K562 (cell line): ENCODE data around the gene ZNF462. TPM values are rescaled to one million over a fixed set of nuclear protein-coding genes. Genes with fewer than 3 reads are reported as not detected.

Experiments
- ATAC-seq: fragments of 200-7000 bp; cut with Tn5 transposase; 3 replicates; pipeline ENCODE4 v1.9.1; 2020; ENCODE audit warnings: moderate library complexity
- BruUV-seq: library from RNA; stranded (reverse); fragments of 400-500 nt; replicated peaks from 2 replicates; lab custom pipeline; 2021; lab: Mats Ljungman, UMichigan
- CTCF ChIA-PET: fragments of 300-600 bp; formaldehyde crosslinking; extraction: SDS; loops from one replicate; lab custom pipeline; 2021; ENCODE audit warnings: low intra/inter-chr PET ratio; lab: Yijun Ruan, JAX
- POLR2A ChIA-PET: fragments of 300-600, 350-650 bp; sonication (Branson Sonifier 250); formaldehyde crosslinking; extraction: SDS; loops from one replicate; lab custom pipeline; 2021; ENCODE audit warnings: antibody characterized with exemption, inconsistent platforms; lab: Yijun Ruan, JAX
- DNase-seq, 4 experiments: peaks; one replicate each; pipeline versions ENCODE4 v3.0.0 to v3.0.0-alpha.2; 2011 to 2018; ENCODE audit warnings: low spot score in 3 of 4, mixed read lengths in 3 of 4; ENCODE audit errors: extremely low read depth in 1 of 4
- FAIRE-seq: peaks from 2 replicates; lab custom pipeline; 2011; peaks lifted over from hg19 to GRCh38; lab: Jason Lieb, UNC
- H2AFZ ChIP-seq: 2 replicates; pipeline ENCODE4 v1.6.0; 2011; ENCODE audit warnings: low read depth, low read length, control low read depth, inconsistent platforms
- H3K27ac ChIP-seq: fragments of 200-600 bp; 3 replicates; pipeline ENCODE4 v1.8.0; 2011; ENCODE audit warnings: low read depth, mild to moderate bottlenecking, control low read depth, inconsistent platforms, low read length, moderate library complexity, mixed read lengths; ENCODE audit errors: extremely low read depth
- H3K27me3 ChIP-seq, 2 experiments: fragments of 300-600 bp in 1 of 2; 2 replicates in 1 of 2; 3 replicates in 1 of 2; pipeline versions ENCODE4 v1.6.0 to v1.8.0; 2011; ENCODE audit warnings: inconsistent platforms in 2 of 2, low read length in 2 of 2, mild to moderate bottlenecking in 1 of 2, mixed read lengths in 1 of 2, moderate library complexity in 1 of 2; ENCODE audit not compliant: control insufficient read depth in 2 of 2, insufficient read depth in 2 of 2
- H3K36me3 ChIP-seq: fragments of 300-600 bp; 3 replicates; pipeline ENCODE4 v1.8.0; 2011; ENCODE audit warnings: mild to moderate bottlenecking, low read length, inconsistent platforms; ENCODE audit not compliant: control insufficient read depth, insufficient read depth
- H3K4me1 ChIP-seq, 2 experiments: fragments of 200-600 bp in 1 of 2; replicated peaks in 1 of 2; 2 replicates in 1 of 2; 3 replicates in 1 of 2; pipeline versions ENCODE4 v1.5.1 to v1.8.0; 2011; ENCODE audit warnings: inconsistent platforms in 2 of 2, low read length in 2 of 2, mild to moderate bottlenecking in 1 of 2, mixed read lengths in 1 of 2, moderate library complexity in 1 of 2; ENCODE audit not compliant: control insufficient read depth in 2 of 2, insufficient read depth in 2 of 2
- H3K4me2 ChIP-seq: 2 replicates; pipeline ENCODE4 v1.6.1; 2011; ENCODE audit warnings: low read length, control low read depth, inconsistent platforms, mixed read lengths; ENCODE audit not compliant: insufficient read depth
- H3K4me3 ChIP-seq: fragments of 200-600 bp; sonication (generic), shearing (Covaris generic); 2 replicates; pipeline ENCODE4 v1.5.1; 2016; ENCODE audit warnings: control low read depth, inconsistent platforms
- H3K79me2 ChIP-seq: fragments of 200-600 bp; 3 replicates; pipeline ENCODE4 v1.8.0; 2011; ENCODE audit warnings: low read length, inconsistent platforms; ENCODE audit not compliant: control insufficient read depth, insufficient read depth
- H3K9ac ChIP-seq, 2 experiments: 2 replicates each; pipeline versions ENCODE4 v1.6.0 to v1.6.1; 2011; ENCODE audit warnings: low read depth in 2 of 2, low read length in 2 of 2, control low read depth in 1 of 2, inconsistent platforms in 1 of 2, mild to moderate bottlenecking in 1 of 2, mixed read lengths in 1 of 2; ENCODE audit not compliant: insufficient read depth in 1 of 2
- H3K9me1 ChIP-seq: one replicate; pipeline ENCODE4 v1.6.0; 2011; ENCODE audit warnings: inconsistent platforms, mild to moderate bottlenecking, low read length, moderate library complexity; ENCODE audit not compliant: control insufficient read depth, insufficient read depth
- H3K9me3 ChIP-seq: replicated peaks from 2 replicates; pipeline ENCODE4 v1.5.1; 2011; ENCODE audit warnings: low read depth, low read length, inconsistent platforms; ENCODE audit not compliant: control insufficient read depth, insufficient read depth
- H4K20me1 ChIP-seq: replicated peaks from 2 replicates; pipeline ENCODE4 v1.6.1; 2011; ENCODE audit warnings: low read length, inconsistent platforms, mixed read lengths; ENCODE audit not compliant: control insufficient read depth, insufficient read depth
- ARID1B ChIP-seq: fragments of 450-650 bp; IDR thresholded peaks from 2 replicates; pipeline ENCODE4 v1.6.1; 2016; ENCODE audit warnings: antibody characterized with exemption, mild to moderate bottlenecking, inconsistent platforms
- BCOR ChIP-seq: fragments of 450-650 bp; IDR thresholded peaks from 2 replicates; pipeline ENCODE4 v1.6.1; 2016
- CEBPG ChIP-seq, 3 experiments: fragments of 200-800 bp in 1 of 3; sonication (Bioruptor generic) in 1 of 3; sonication (generic) in 1 of 3; formaldehyde crosslinking in 1 of 3; IDR thresholded peaks in 2 of 3; conservative IDR thresholded peaks in 1 of 3; 2 replicates each; pipeline versions ENCODE4 v1.6.1 to v1.8.0; 2016 to 2022; ENCODE audit warnings: missing compliant biosample characterization in 2 of 3, missing genetic modification characterization in 2 of 3, mild to moderate bottlenecking in 1 of 3, missing genetic modification reagents in 1 of 3
- FOXM1 ChIP-seq, 2 experiments: fragments of 450-650 bp in 1 of 2; sonication (generic) in 1 of 2; formaldehyde crosslinking in 1 of 2; IDR thresholded peaks; 2 replicates each; pipeline versions ENCODE4 v1.6.1 to v1.9.0; 2017 to 2022; ENCODE audit warnings: low read depth in 2 of 2, mild to moderate bottlenecking in 2 of 2, missing genetic modification reagents in 1 of 2, moderate library complexity in 1 of 2
- GABPB1 ChIP-seq: sonication (generic); formaldehyde crosslinking; IDR thresholded peaks from 2 replicates; pipeline ENCODE4 v1.8.0; 2022; ENCODE audit warnings: mild to moderate bottlenecking, missing genetic modification reagents
- HDAC1 ChIP-seq, 2 experiments: fragments of 450-650 bp; IDR thresholded peaks; 2 replicates each; pipeline ENCODE4 v1.6.1; 2016 to 2017; ENCODE audit warnings: inconsistent platforms in 1 of 2, mild to moderate bottlenecking in 1 of 2, moderate library complexity in 1 of 2
- HDAC6 ChIP-seq: IDR thresholded peaks from 2 replicates; pipeline ENCODE4 v1.6.1; 2012; ENCODE audit warnings: low read depth, mild to moderate bottlenecking, control low read depth, inconsistent platforms, low read length, moderate library complexity
- MED1 ChIP-seq: sonication (generic); formaldehyde crosslinking; IDR thresholded peaks from 2 replicates; pipeline ENCODE4 v1.8.1; 2023; ENCODE audit warnings: missing genetic modification reagents, borderline replicate concordance
- POLR2AphosphoS5 ChIP-seq: IDR thresholded peaks from 2 replicates; pipeline ENCODE4 v1.6.1; 2011; ENCODE audit warnings: mild to moderate bottlenecking, low read depth, low read length, moderate library complexity; ENCODE audit not compliant: control insufficient read depth, insufficient read depth
- TAF7 ChIP-seq: fragments of 450-650 bp; IDR thresholded peaks from 2 replicates; pipeline ENCODE4 v1.6.1; 2016; ENCODE audit warnings: missing genetic modification characterization, missing compliant biosample characterization
- TGIF2 ChIP-seq: sonication (generic); formaldehyde crosslinking; IDR thresholded peaks from 2 replicates; pipeline ENCODE4 v1.8.1; 2022; ENCODE audit warnings: mild to moderate bottlenecking, missing genetic modification reagents, moderate library complexity
- ZBTB43 ChIP-seq: sonication (generic); formaldehyde crosslinking; IDR thresholded peaks from 2 replicates; pipeline ENCODE4 v1.8.0; 2023; ENCODE audit warnings: mild to moderate bottlenecking, missing genetic modification reagents
- ZNF507 ChIP-seq: conservative IDR thresholded peaks from 2 replicates; pipeline ENCODE4 v1.6.1; 2017; ENCODE audit warnings: missing genetic modification characterization, missing compliant biosample characterization
- WGBS: fragments of 100-300 bp; shearing (Covaris generic); methylation state at CpG from one replicate; pipeline ENCODE4 v1.1.6; 2016; ENCODE audit warnings: low coverage, mixed read lengths; ENCODE audit not compliant: insufficient coverage; ENCODE audit errors: missing lambda C conversion rate; 5-methylcytosine and 5-hydroxymethylcytosine counted together
- in situ Hi-C: fragments of 300-500 bp; cut with MboI; formaldehyde crosslinking; loops from 4 replicates; pipeline ENCODE4 v1.15.0; 2018; ENCODE audit warnings: inconsistent platforms, mixed read lengths
- intact Hi-C: fragments of 100-400 bp; cut with micrococcal nuclease; formaldehyde crosslinking; loops from 2 replicates; pipeline ENCODE4 v1.14.2; 2022
- polyA plus RNA-seq, 8 experiments: library from polyadenylated mRNA; depleted of rRNA in 4 of 8; stranded (reverse) in 5 of 8; unstranded in 3 of 8; fragments of >200 nt; fragmentation: Nextera tagmentation in 2 of 8; fragmentation: Illumina TruSeq in 1 of 8; extraction: Ambion mirVana in 2 of 8; extraction: Trizol in 1 of 8; gene quantifications; 2 replicates each; pipeline versions ENCODE4 v1.2.1 to v1.2.3, GENCODE V29; 2011 to 2014; ENCODE audit warnings: inconsistent platforms in 1 of 8, missing spikeins in 1 of 8
- total RNA-seq, 7 experiments: library from RNA; depleted of rRNA in 6 of 7; stranded (reverse); fragments of >200 nt in 6 of 7; fragmentation: Illumina TruSeq in 2 of 7; extraction: Trizol in 2 of 7; gene quantifications; 2 replicates each; pipeline versions ENCODE4 v1.2.1 to v1.2.3, GENCODE V29; 2011 to 2021; ENCODE audit warnings: low replicate concordance in 1 of 7

Gene ZNF462
- total and polyA plus RNA-seq, 9 of the 15 experiments (the other 6 are each of a cell fraction or from before 2014, with no cell fraction given): 0.20 TPM; not detected in 8

DNA sequence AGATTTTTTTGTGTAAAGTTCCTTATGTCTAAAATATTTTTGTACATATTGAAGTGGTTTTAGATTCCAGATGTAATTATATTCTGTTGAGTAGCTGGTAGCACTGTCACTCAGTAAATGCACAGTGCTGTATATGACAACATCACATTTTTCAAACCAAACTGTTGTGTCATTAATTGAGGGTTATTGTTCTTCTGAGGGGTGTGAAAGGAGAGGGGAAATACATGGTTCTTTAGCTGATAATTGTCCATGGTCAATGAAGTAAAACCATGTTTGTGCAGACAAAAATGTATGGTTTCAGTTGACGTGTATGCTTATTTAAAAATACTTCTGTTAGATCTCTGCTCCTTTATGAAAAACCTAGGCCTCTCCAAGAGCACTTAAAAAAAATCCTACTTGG is 3.3 kb downstream of the ZNF462 start (continued):
- TF ChIP-seq FOXM1 (IDR thresholded peaks at IDR 0.05; ENCODE audit: low read depth): no peak
- TF ChIP-seq FOXM1 (CRISPR knock-in tag; IDR thresholded peaks at IDR 0.05; ENCODE audit: low read depth): no peak
- TF ChIP-seq TGIF2: no peak
- no peak for TF ChIP-seq ZNF507
- TF ChIP-seq ARID1B: no peak
- TF ChIP-seq POLR2AphosphoS5: no peak
- TF ChIP-seq CEBPG (CRISPR knock-in tag; IDR thresholded peaks at IDR 0.05): no peak
- no peak for TF ChIP-seq CEBPG (tag; conservative IDR thresholded peaks at IDR 0.05 in 1 of 2, IDR thresholded peaks at IDR 0.05 in 1 of 2)
- TF ChIP-seq ZBTB43: no peak
- TF ChIP-seq HDAC1 (IDR thresholded peaks at IDR 0.05): no peak
- no peak for TF ChIP-seq TAF7 (tag)
- TF ChIP-seq GABPB1 (CRISPR knock-in tag): no peak

GRCh38 chr9:106867286-106867685 is 4.3 kb downstream of the ZNF462 start:
- TF ChIP-seq MED1 (CRISPR knock-in tag): no peak
- no peak for TF ChIP-seq BCOR
- no peak for TF ChIP-seq HDAC6
- TF ChIP-seq, all 486 proteins: peak for 0
- H4K20me1 ChIP-seq: no peaks in the 10 kb centered on the region
- H3K9me1 ChIP-seq: no peaks in the 10 kb centered on the region
- WGBS: 3% methylated on average over 4 of the region's 4 CpGs
- H3K4me2 ChIP-seq: no peak overlapping the region
- H3K4me3 ChIP-seq: no peak overlapping the region
- DNase-seq (no peak), FAIRE-seq (no peak), ATAC-seq (no peak)
- BruUV-seq: no TSS peak
- no peaks in the 10 kb centered on the region for H3K9me3 ChIP-seq
- no peak overlapping the region for H2AFZ ChIP-seq
- CTCF ChIA-PET: no interaction called here
- POLR2A ChIA-PET: no interaction called here
- peaks cover 0 to 5% of the 10 kb centered on the region in 2 experiments; a peak in 2 of 5 replicates for H3K27me3 ChIP-seq
- no peaks in the 10 kb centered on the region for H3K36me3 ChIP-seq
- H3K4me1 ChIP-seq: no peaks in the 10 kb centered on the region
- H3K27ac ChIP-seq: no peak overlapping the region
- no peak overlapping the region for H3K9ac ChIP-seq
- intact Hi-C loops: no loop called here
- in situ Hi-C loops: no loop called here
- no peaks in the 10 kb centered on the region for H3K79me2 ChIP-seq
